WTC11 (cell line): Measurements from ENCODE around the gene CLDN19. TPM values are rescaled to one million over a fixed set of nuclear protein-coding genes. Genes with fewer than 3 reads are reported as not detected.
A peak's percentile ranks its signal among the peaks of the same experiment; 100 is the strongest.

ENCODE experiments used
- ATAC-seq: fragments of 200-7000 bp; cut with Tn5 transposase; 2 replicates; pipeline ENCODE4 v1.10.0; 2021; ENCODE audit warnings: mild to moderate bottlenecking, moderate library complexity
- CTCF ChIA-PET: fragments of 300-600 bp; sonication (Branson Sonifier 250); formaldehyde crosslinking; loops from one replicate; lab custom pipeline; 2021; ENCODE audit warnings: antibody characterized with exemption; lab: Charles Lee
- POLR2A ChIA-PET: fragments of 350-600 bp; sonication (Branson Sonifier 250); formaldehyde crosslinking; loops from one replicate; lab custom pipeline; 2021; ENCODE audit warnings: antibody characterized with exemption; lab: Charles Lee
- DNase-seq: peaks from one replicate; pipeline ENCODE4 v3.0.0; 2021; ENCODE audit warnings: low spot score
- H3K27ac Mint-ChIP-seq: 2 replicates; pipeline ENCODE4 v1.8.0; 2021; ENCODE audit warnings: mixed read lengths
- H3K27me3 Mint-ChIP-seq: 2 replicates; pipeline ENCODE4 v1.8.0; 2021; ENCODE audit warnings: low read depth, mild to moderate bottlenecking, moderate library complexity, mixed read lengths
- H3K36me3 Mint-ChIP-seq: 2 replicates; pipeline ENCODE4 v1.8.0; 2021; ENCODE audit warnings: mixed read lengths
- H3K4me1 Mint-ChIP-seq: 2 replicates; pipeline ENCODE4 v1.8.0; 2022; ENCODE audit warnings: mixed read lengths
- H3K4me3 Mint-ChIP-seq: 2 replicates; pipeline ENCODE4 v1.8.0; 2021; ENCODE audit warnings: mild to moderate bottlenecking, moderate library complexity, mixed read lengths
- H3K9me3 Mint-ChIP-seq: 2 replicates; pipeline ENCODE4 v1.8.0; 2021; ENCODE audit warnings: mixed read lengths
- CREM ChIP-seq: sonication (generic); formaldehyde crosslinking; IDR thresholded peaks from 2 replicates; pipeline ENCODE4 v1.8.1; 2022; ENCODE audit warnings: mild to moderate bottlenecking, missing genetic modification reagents, moderate library complexity
- CTCF ChIP-seq: fragments of 200-600 bp; IDR thresholded peaks from 2 replicates; pipeline ENCODE4 v1.8.0; 2022; ENCODE audit warnings: antibody characterized with exemption
- ETV6 ChIP-seq: sonication (generic); formaldehyde crosslinking; IDR thresholded peaks from 2 replicates; pipeline ENCODE4 v1.8.1; 2022; ENCODE audit warnings: mild to moderate bottlenecking, missing genetic modification reagents
- FOXK1 ChIP-seq: sonication (generic); formaldehyde crosslinking; IDR thresholded peaks from 2 replicates; pipeline ENCODE4 v1.8.0; 2022; ENCODE audit warnings: mild to moderate bottlenecking, moderate library complexity, missing genetic modification reagents
- FOXP1 ChIP-seq: sonication (generic); formaldehyde crosslinking; IDR thresholded peaks from 2 replicates; pipeline ENCODE4 v1.8.0; 2022; ENCODE audit warnings: missing genetic modification reagents, mild to moderate bottlenecking, moderate library complexity, borderline replicate concordance
- NFATC4 ChIP-seq: fragments of 250-450 bp; sonication (Bioruptor Pico); IDR thresholded peaks from 2 replicates; pipeline ENCODE4 v1.9.0; 2021; ENCODE audit warnings: mild to moderate bottlenecking
- NR1H2 ChIP-seq: sonication (generic); formaldehyde crosslinking; IDR thresholded peaks from 2 replicates; pipeline ENCODE4 v1.9.0; 2021; ENCODE audit warnings: mild to moderate bottlenecking, moderate library complexity, missing genetic modification reagents
- PRRX2 ChIP-seq: fragments of 250-450 bp; sonication (Bioruptor Pico); IDR thresholded peaks from 2 replicates; pipeline ENCODE4 v1.8.0; 2021; ENCODE audit warnings: mild to moderate bottlenecking
- ZNF317 ChIP-seq: sonication (generic); formaldehyde crosslinking; IDR thresholded peaks from 2 replicates; pipeline ENCODE4 v1.8.1; 2023; ENCODE audit warnings: low read depth, mild to moderate bottlenecking, moderate library complexity, missing genetic modification reagents, borderline replicate concordance
- ZNF532 ChIP-seq: fragments of 250-450 bp; sonication (Bioruptor Pico); IDR thresholded peaks from 2 replicates; pipeline ENCODE4 v1.9.0; 2021; ENCODE audit warnings: mild to moderate bottlenecking, borderline replicate concordance
- ZNF671 ChIP-seq: fragments of 250-450 bp; sonication (Bioruptor Pico); IDR thresholded peaks from 2 replicates; pipeline ENCODE4 v1.8.0; 2021; ENCODE audit warnings: mild to moderate bottlenecking
- ZSCAN18 ChIP-seq: fragments of 250-450 bp; sonication (Bioruptor Pico); IDR thresholded peaks from 2 replicates; pipeline ENCODE4 v2.1.2; 2022; ENCODE audit warnings: mild to moderate bottlenecking, moderate library complexity
- total RNA-seq: library from RNA; stranded (reverse); gene quantifications from 3 replicates; pipeline ENCODE4 v1.2.3, GENCODE V29; 2021
- TF ChIP-seq, protein P1 (sequence below): sonication (generic); formaldehyde crosslinking; IDR thresholded peaks from 2 replicates; pipeline ENCODE4 v1.8.0; 2022; ENCODE audit warnings: mild to moderate bottlenecking, missing genetic modification reagents
- TF ChIP-seq, protein P2 (sequence below): fragments of 250-450 bp; sonication (Bioruptor Pico); IDR thresholded peaks from 2 replicates; pipeline ENCODE4 v1.9.0; 2021; ENCODE audit warnings: moderate library complexity, mild to moderate bottlenecking, inconsistent platforms, borderline replicate concordance
- TF ChIP-seq, protein P3 (sequence below): sonication (generic); formaldehyde crosslinking; IDR thresholded peaks from 2 replicates; pipeline ENCODE4 v1.8.1; 2023; ENCODE audit warnings: mild to moderate bottlenecking, missing genetic modification reagents

Gene CLDN19
- total RNA-seq, 1 experiment from 2014 or later, result 8.1 TPM

- TF ChIP-seq ZNF532 (CRISPR knock-in tag) (no peak), ZNF671 (no peak), PRRX2 (CRISPR knock-in tag) (no peak), ZNF317 (CRISPR knock-in tag) (no peak), FOXP1 (no peak), CTCF (no peak), ETV6 (no peak), ZSCAN18 (CRISPR knock-in tag) (no peak), CREM (CRISPR knock-in tag) (no peak), NR1H2 (no peak)
- TF ChIP-seq, protein P1, sequence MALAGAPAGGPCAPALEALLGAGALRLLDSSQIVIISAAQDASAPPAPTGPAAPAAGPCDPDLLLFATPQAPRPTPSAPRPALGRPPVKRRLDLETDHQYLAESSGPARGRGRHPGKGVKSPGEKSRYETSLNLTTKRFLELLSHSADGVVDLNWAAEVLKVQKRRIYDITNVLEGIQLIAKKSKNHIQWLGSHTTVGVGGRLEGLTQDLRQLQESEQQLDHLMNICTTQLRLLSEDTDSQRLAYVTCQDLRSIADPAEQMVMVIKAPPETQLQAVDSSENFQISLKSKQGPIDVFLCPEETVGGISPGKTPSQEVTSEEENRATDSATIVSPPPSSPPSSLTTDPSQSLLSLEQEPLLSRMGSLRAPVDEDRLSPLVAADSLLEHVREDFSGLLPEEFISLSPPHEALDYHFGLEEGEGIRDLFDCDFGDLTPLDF (CRISPR knock-in tag), result no peak
- Mint-ChIP-seq H3K9me3 (no peaks in the 10 kb centered on the region), H3K4me3 (no peak overlapping the region), H3K36me3 (peaks cover 15% of the 10 kb centered on the region), H3K4me1 (peaks cover 22% of the 10 kb centered on the region), H3K27ac (peak overlapping the region; percentile 55; the same call in 1 of the 2 replicates), H3K27me3 (no peaks in the 10 kb centered on the region)
- ATAC-seq, result no peak
- ChIA-PET POLR2A (no interaction called here), CTCF (interaction anchor here (1.1 kb wide), 1 partner anchor 13 kb away, joined by 3 read pairs; no protein-coding TSS in a partner anchor)
- no peak for DNase-seq
Observed at GRCh38 chr1:42769811-42770210, 29.8 kb upstream of the CLDN19 start.

DNA sequence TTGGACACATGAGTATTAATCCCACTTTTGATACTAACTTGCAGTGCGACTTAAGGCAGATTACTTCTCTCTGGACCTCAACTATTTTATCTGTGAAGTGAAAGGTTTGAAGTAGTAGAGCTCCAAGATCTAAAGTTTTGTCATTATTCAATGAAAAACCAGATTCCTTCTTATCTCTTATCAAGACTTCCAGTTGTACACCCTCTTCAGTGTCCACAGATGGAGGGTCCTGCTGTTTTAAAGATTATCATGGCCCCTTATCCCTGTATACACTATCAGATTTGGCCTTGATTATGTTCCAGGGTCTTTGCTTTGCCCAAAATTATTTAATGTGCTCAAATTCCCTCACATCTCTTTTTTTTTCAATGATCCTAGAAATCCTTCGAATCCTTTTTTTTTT, 28.1 kb upstream of the CLDN19 start:
- DNase-seq (no peak), ATAC-seq (no peak)
- POLR2A ChIA-PET, result interaction anchor here (1.7 to 2.9 kb wide), 2 partner anchors 11 to 46 kb away, joined by 3 to 9 read pairs; no protein-coding TSS in a partner anchor
- H3K4me1 Mint-ChIP-seq, result peaks cover 21% of the 10 kb centered on the region
- no peaks in the 10 kb centered on the region for H3K27me3 Mint-ChIP-seq
- no peak for TF ChIP-seq NFATC4 (CRISPR knock-in tag)
- TF ChIP-seq, protein P2, sequence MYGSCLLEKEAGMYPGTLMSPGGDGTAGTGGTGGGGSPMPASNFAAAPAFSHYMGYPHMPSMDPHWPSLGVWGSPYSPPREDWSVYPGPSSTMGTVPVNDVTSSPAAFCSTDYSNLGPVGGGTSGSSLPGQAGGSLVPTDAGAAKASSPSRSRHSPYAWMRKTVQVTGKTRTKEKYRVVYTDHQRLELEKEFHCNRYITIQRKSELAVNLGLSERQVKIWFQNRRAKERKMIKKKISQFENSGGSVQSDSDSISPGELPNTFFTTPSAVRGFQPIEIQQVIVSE (CRISPR knock-in tag), result no peak
- TF ChIP-seq, protein P3, sequence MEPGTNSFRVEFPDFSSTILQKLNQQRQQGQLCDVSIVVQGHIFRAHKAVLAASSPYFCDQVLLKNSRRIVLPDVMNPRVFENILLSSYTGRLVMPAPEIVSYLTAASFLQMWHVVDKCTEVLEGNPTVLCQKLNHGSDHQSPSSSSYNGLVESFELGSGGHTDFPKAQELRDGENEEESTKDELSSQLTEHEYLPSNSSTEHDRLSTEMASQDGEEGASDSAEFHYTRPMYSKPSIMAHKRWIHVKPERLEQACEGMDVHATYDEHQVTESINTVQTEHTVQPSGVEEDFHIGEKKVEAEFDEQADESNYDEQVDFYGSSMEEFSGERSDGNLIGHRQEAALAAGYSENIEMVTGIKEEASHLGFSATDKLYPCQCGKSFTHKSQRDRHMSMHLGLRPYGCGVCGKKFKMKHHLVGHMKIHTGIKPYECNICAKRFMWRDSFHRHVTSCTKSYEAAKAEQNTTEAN, result no peak
- TF ChIP-seq FOXK1 (CRISPR knock-in tag), result no peak
- H3K4me3 Mint-ChIP-seq, result no peak overlapping the region; the same call in 1 of the 2 replicates
- no peak overlapping the region for H3K27ac Mint-ChIP-seq
- H3K9me3 Mint-ChIP-seq, result no peaks in the 10 kb centered on the region
- peaks cover 9% of the 10 kb centered on the region for H3K36me3 Mint-ChIP-seq
- CTCF ChIA-PET, result interaction anchor here (1.8 to 3.7 kb wide), 3 partner anchors 9 to 78 kb away, joined by 5 to 42 read pairs (median 21); partner anchors contain the start of gene ZNF691
